22Rv1 (cell line): ENCODE results near the gene KHDC1.

ENCODE experiments used
- ZFX ChIP-seq: fragments of 450-650 bp; IDR thresholded peaks from 2 replicates; pipeline ENCODE4 v1.6.1; 2017; ENCODE audit warnings: antibody characterized with exemption, borderline replicate concordance
- TF ChIP-seq, protein P1 (sequence below): fragments of 450-650 bp; IDR thresholded peaks from 2 replicates; pipeline ENCODE4 v1.5.1; 2017; ENCODE audit warnings: mild to moderate bottlenecking

DNA sequence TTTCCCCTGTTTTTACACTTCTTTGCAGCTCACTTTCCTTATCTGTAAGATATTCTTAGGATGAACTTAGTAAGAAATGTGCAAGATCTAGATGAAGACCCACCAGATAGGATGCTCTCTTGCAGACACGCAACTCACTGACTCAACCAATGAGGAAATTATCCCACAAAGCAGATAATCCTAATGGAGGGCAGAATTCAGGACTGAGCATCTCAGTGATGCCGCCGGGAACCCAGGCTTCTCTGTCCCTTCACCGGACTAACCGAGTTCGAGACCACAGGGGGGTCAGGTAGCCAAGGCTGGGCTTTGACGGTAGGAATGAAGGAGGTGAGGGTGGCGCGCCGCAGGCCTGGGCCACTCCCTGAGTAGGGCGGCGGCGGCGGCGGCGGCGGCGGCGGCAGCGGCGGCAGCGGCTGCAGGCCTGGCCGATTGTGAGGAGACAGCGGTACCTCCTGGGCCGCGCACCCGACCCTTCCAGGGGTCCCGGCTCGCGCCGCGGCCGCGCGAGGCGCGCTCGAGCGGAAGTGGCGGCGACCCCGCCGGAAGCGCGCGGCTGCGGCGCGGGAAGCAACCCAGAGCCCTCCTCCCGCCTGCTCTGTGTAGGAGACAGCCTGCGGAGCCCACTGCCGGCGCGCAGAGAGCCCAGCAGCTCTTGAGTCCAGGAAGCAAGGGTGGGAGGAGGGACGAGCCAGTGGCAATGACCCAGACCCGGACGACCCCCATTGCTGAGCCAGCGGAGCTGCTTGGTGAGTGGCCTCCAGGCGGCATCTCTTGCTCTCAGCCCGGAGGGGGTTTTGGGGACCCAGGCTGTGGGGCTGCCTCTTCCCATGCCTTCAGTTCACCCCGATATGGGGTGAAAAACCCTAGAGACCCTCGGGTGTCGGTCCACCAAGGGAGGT lies at the start of gene KHDC1:
- TF ChIP-seq, protein P1, sequence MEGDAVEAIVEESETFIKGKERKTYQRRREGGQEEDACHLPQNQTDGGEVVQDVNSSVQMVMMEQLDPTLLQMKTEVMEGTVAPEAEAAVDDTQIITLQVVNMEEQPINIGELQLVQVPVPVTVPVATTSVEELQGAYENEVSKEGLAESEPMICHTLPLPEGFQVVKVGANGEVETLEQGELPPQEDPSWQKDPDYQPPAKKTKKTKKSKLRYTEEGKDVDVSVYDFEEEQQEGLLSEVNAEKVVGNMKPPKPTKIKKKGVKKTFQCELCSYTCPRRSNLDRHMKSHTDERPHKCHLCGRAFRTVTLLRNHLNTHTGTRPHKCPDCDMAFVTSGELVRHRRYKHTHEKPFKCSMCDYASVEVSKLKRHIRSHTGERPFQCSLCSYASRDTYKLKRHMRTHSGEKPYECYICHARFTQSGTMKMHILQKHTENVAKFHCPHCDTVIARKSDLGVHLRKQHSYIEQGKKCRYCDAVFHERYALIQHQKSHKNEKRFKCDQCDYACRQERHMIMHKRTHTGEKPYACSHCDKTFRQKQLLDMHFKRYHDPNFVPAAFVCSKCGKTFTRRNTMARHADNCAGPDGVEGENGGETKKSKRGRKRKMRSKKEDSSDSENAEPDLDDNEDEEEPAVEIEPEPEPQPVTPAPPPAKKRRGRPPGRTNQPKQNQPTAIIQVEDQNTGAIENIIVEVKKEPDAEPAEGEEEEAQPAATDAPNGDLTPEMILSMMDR, result peak; percentile 21; the same call in 1 of the 2 replicates
- TF ChIP-seq ZFX, result no peak
